ENCODE data around the gene DNM1.

- no peak for TF ChIP-seq POLR2A (IDR thresholded peaks at IDR 0.05)
- TF ChIP-seq CTCF (IDR thresholded peaks at IDR 0.05) = no peak
Observed at GRCh38 chr9:128258326-128258725, 55.1 kb downstream of the DNM1 start.
